ENCODE results near the gene NDUFB1. TPM values are rescaled to one million over a fixed set of nuclear protein-coding genes. Genes with fewer than 3 reads are reported as not detected.

NDUFB1 gene
- 449 and 484 TPM in 2 replicates for polyA plus RNA-seq (2013)

- peak within 1 kb of the TSS; percentile 81 for H2BK120ac ChIP-seq (ENCODE audit: insufficient read depth, low read length, poor library complexity)
- H4K91ac ChIP-seq (ENCODE audit: low read depth, low read length): peak within 1 kb of the TSS; percentile 98
- H4K8ac ChIP-seq (ENCODE audit: low read depth, low read length): peak within 1 kb of the TSS; percentile 97
- WGBS (ENCODE audit: extremely low coverage, insufficient coverage, insufficient read length): no CpG with 5 or more reads among the region's 55 CpGs
- peak within 1 kb of the TSS; percentile 98 for H3K18ac ChIP-seq (ENCODE audit: low read length)
- H3K36me3 ChIP-seq (ENCODE audit: control insufficient read depth in 1 of 2, insufficient read depth in 2 of 2, low read length in 2 of 2): peaks cover 2 to 9% of the 10 kb centered on the region in 2 experiments
- H3K79me2 ChIP-seq (ENCODE audit: control insufficient read depth, insufficient read depth, low read length, poor library complexity): peaks cover 21% of the 10 kb centered on the region
- peak within 1 kb of the TSS; percentile 97 for H3K27ac ChIP-seq (ENCODE audit: low read depth, low read length)
- H2AFZ ChIP-seq (ENCODE audit: insufficient read depth, low read length, poor library complexity): peak within 1 kb of the TSS; percentile 96
- H3K4me2 ChIP-seq (ENCODE audit: low read length): peak within 1 kb of the TSS; percentile 63
- H3K9me3 ChIP-seq (ENCODE audit: insufficient read depth, low read depth, low read length): no peaks in the 10 kb centered on the region
- peak within 1 kb of the TSS; percentile 98 for H3K14ac ChIP-seq (ENCODE audit: low read length)
- peaks cover 13% of the 10 kb centered on the region for H3K79me1 ChIP-seq (ENCODE audit: low read length)
- H2BK12ac ChIP-seq (ENCODE audit: low read length): peak within 1 kb of the TSS; percentile 73
- peak; percentile 69 to 87 for DNase-seq
- peak within 1 kb of the TSS; percentile 98 for H2AK5ac ChIP-seq (ENCODE audit: low read length)
- peak within 1 kb of the TSS; percentile 98 for H4K12ac ChIP-seq (ENCODE audit: low read depth, low read length)
- H2BK5ac ChIP-seq (ENCODE audit: low read depth, low read length, poor library complexity): peak within 1 kb of the TSS; percentile 98
- peak within 1 kb of the TSS; percentile 76 for H3K23ac ChIP-seq (ENCODE audit: low read length)
- peaks cover 7 to 12% of the 10 kb centered on the region in 2 experiments for H3K4me1 ChIP-seq (ENCODE audit: control insufficient read depth in 1 of 2, insufficient read depth in 2 of 2, low read length in 2 of 2)
- no peaks in the 10 kb centered on the region for H3K27me3 ChIP-seq (ENCODE audit: insufficient read depth, low read length)
- peak within 1 kb of the TSS; percentile 99 for H3K4me3 ChIP-seq (ENCODE audit: low read depth, low read length)
- H3K9ac ChIP-seq (ENCODE audit: low read length): peak within 1 kb of the TSS; percentile 100
- peak within 1 kb of the TSS; percentile 91 for H3K4ac ChIP-seq (ENCODE audit: low read depth, low read length)
Observed at GRCh38 chr14:92121670-92122350, at the start of gene NDUFB1, which contains the start of gene CPSF2. Gene NDUFB1 (minus strand): TSS chr14:92121706. CDS start chr14:92117637, 4,069 bp downstream. Gene CPSF2 (plus strand): TSS chr14:92121969. CDS start chr14:92130985, 9,016 bp downstream.

GRCh38 chr14:92164958-92165357 lies 43.5 kb upstream of the NDUFB1 start:
- Histone ChIP-seq H2AK5ac (ENCODE audit: low read length) (no peak overlapping the region), H3K4me2 (ENCODE audit: low read length) (no peak overlapping the region)
- WGBS (ENCODE audit: extremely low coverage, insufficient coverage, insufficient read length): no CpG with 5 or more reads among the region's 2 CpGs

GRCh38 chr14:92161521-92161920 lies 40.0 kb upstream of the NDUFB1 start:
- Histone ChIP-seq H4K91ac (ENCODE audit: low read depth, low read length) (no peak overlapping the region), H3K4me2 (ENCODE audit: low read length) (no peak overlapping the region), H2BK120ac (ENCODE audit: insufficient read depth, low read length, poor library complexity) (no peak overlapping the region), H4K8ac (ENCODE audit: low read depth, low read length) (no peak overlapping the region), H3K23ac (ENCODE audit: low read length) (no peak overlapping the region), H3K18ac (ENCODE audit: low read length) (no peak overlapping the region), H2AK5ac (ENCODE audit: low read length) (no peak overlapping the region), H3K79me1 (ENCODE audit: low read length) (no peaks in the 10 kb centered on the region), H3K79me2 (ENCODE audit: control insufficient read depth, insufficient read depth, low read length, poor library complexity) (no peaks in the 10 kb centered on the region), H3K9ac (ENCODE audit: low read length) (no peak overlapping the region), H2BK12ac (ENCODE audit: low read length) (no peak overlapping the region), H3K4me1 (ENCODE audit: control insufficient read depth in 1 of 2, insufficient read depth in 2 of 2, low read length in 2 of 2) (no peaks in the 10 kb centered on the region), H3K4ac (ENCODE audit: low read depth, low read length) (no peak overlapping the region), H3K14ac (ENCODE audit: low read length) (no peak overlapping the region), H3K27me3 (ENCODE audit: insufficient read depth, low read length) (no peaks in the 10 kb centered on the region), H2AFZ (ENCODE audit: insufficient read depth, low read length, poor library complexity) (no peak overlapping the region), H2BK5ac (ENCODE audit: low read depth, low read length, poor library complexity) (no peak overlapping the region), H3K36me3 (ENCODE audit: control insufficient read depth in 1 of 2, insufficient read depth in 2 of 2, low read length in 2 of 2) (peaks cover 12 to 30% of the 10 kb centered on the region in 2 experiments), H4K12ac (ENCODE audit: low read depth, low read length) (no peak overlapping the region), H3K9me3 (ENCODE audit: insufficient read depth, low read depth, low read length) (peaks cover 2% of the 10 kb centered on the region), H3K27ac (ENCODE audit: low read depth, low read length) (no peak overlapping the region), H3K4me3 (ENCODE audit: low read depth, low read length) (no peak overlapping the region)
- no CpG with 5 or more reads among the region's 3 CpGs for WGBS (ENCODE audit: extremely low coverage, insufficient coverage, insufficient read length)
- DNase-seq: no peak

More at GRCh38 chr14:92164958-92165357, 43.5 kb upstream of the NDUFB1 start:
- Histone ChIP-seq H3K36me3 (ENCODE audit: control insufficient read depth in 1 of 2, insufficient read depth in 2 of 2, low read length in 2 of 2) (peaks cover 10 to 17% of the 10 kb centered on the region in 2 experiments), H3K4me1 (ENCODE audit: control insufficient read depth in 1 of 2, insufficient read depth in 2 of 2, low read length in 2 of 2) (no peaks in the 10 kb centered on the region), H3K4ac (ENCODE audit: low read depth, low read length) (no peak overlapping the region), H3K79me1 (ENCODE audit: low read length) (no peaks in the 10 kb centered on the region), H3K9me3 (ENCODE audit: insufficient read depth, low read depth, low read length) (peaks cover 2% of the 10 kb centered on the region), H3K18ac (ENCODE audit: low read length) (no peak overlapping the region), H4K12ac (ENCODE audit: low read depth, low read length) (no peak overlapping the region), H2AFZ (ENCODE audit: insufficient read depth, low read length, poor library complexity) (no peak overlapping the region), H2BK120ac (ENCODE audit: insufficient read depth, low read length, poor library complexity) (no peak overlapping the region), H4K8ac (ENCODE audit: low read depth, low read length) (no peak overlapping the region), H3K27me3 (ENCODE audit: insufficient read depth, low read length) (no peaks in the 10 kb centered on the region), H2BK5ac (ENCODE audit: low read depth, low read length, poor library complexity) (no peak overlapping the region), H4K91ac (ENCODE audit: low read depth, low read length) (no peak overlapping the region), H3K14ac (ENCODE audit: low read length) (no peak overlapping the region), H3K27ac (ENCODE audit: low read depth, low read length) (no peak overlapping the region), H3K9ac (ENCODE audit: low read length) (no peak overlapping the region), H3K4me3 (ENCODE audit: low read depth, low read length) (no peak overlapping the region), H3K79me2 (ENCODE audit: control insufficient read depth, insufficient read depth, low read length, poor library complexity) (no peaks in the 10 kb centered on the region), H2BK12ac (ENCODE audit: low read length) (no peak overlapping the region), H3K23ac (ENCODE audit: low read length) (no peak overlapping the region)
- DNase-seq: no peak

- Histone ChIP-seq H3K9me3 (ENCODE audit: insufficient read depth, low read depth, low read length) (no peaks in the 10 kb centered on the region), H4K91ac (ENCODE audit: low read depth, low read length) (no peak overlapping the region), H3K79me2 (ENCODE audit: control insufficient read depth, insufficient read depth, low read length, poor library complexity) (no peaks in the 10 kb centered on the region), H3K27me3 (ENCODE audit: insufficient read depth, low read length) (no peaks in the 10 kb centered on the region), H3K23ac (ENCODE audit: low read length) (no peak overlapping the region), H3K9ac (ENCODE audit: low read length) (no peak overlapping the region), H2BK5ac (ENCODE audit: low read depth, low read length, poor library complexity) (no peak overlapping the region), H3K36me3 (ENCODE audit: control insufficient read depth in 1 of 2, insufficient read depth in 2 of 2, low read length in 2 of 2) (peaks cover 14 to 30% of the 10 kb centered on the region in 2 experiments), H3K4me3 (ENCODE audit: low read depth, low read length) (no peak overlapping the region), H3K79me1 (ENCODE audit: low read length) (no peaks in the 10 kb centered on the region), H3K4me2 (ENCODE audit: low read length) (no peak overlapping the region), H3K4ac (ENCODE audit: low read depth, low read length) (no peak overlapping the region), H3K18ac (ENCODE audit: low read length) (no peak overlapping the region), H2BK12ac (ENCODE audit: low read length) (no peak overlapping the region), H2AFZ (ENCODE audit: insufficient read depth, low read length, poor library complexity) (no peak overlapping the region), H4K12ac (ENCODE audit: low read depth, low read length) (no peak overlapping the region), H3K27ac (ENCODE audit: low read depth, low read length) (no peak overlapping the region), H2AK5ac (ENCODE audit: low read length) (no peak overlapping the region), H3K4me1 (ENCODE audit: control insufficient read depth in 1 of 2, insufficient read depth in 2 of 2, low read length in 2 of 2) (no peaks in the 10 kb centered on the region), H4K8ac (ENCODE audit: low read depth, low read length) (no peak overlapping the region), H3K14ac (ENCODE audit: low read length) (no peak overlapping the region), H2BK120ac (ENCODE audit: insufficient read depth, low read length, poor library complexity) (no peak overlapping the region)
- no CpG with 5 or more reads among the region's 4 CpGs for WGBS (ENCODE audit: extremely low coverage, insufficient coverage, insufficient read length)
- peak in 1 of 2 donors; percentile 5 for DNase-seq
Observed at GRCh38 chr14:92160619-92161018, 39.1 kb upstream of the NDUFB1 start.

Data from trophoblast cell (in vitro differentiated cells and primary cell).